ENCODE data around the gene PRKAG1. TPM values are rescaled to one million over a fixed set of nuclear protein-coding genes. Genes with fewer than 3 reads are reported as not detected.

Gene PRKAG1
- total and polyA plus RNA-seq, 7 experiments from 2014 or later = 34.0 to 74.4 (median 49.6) TPM

DNA sequence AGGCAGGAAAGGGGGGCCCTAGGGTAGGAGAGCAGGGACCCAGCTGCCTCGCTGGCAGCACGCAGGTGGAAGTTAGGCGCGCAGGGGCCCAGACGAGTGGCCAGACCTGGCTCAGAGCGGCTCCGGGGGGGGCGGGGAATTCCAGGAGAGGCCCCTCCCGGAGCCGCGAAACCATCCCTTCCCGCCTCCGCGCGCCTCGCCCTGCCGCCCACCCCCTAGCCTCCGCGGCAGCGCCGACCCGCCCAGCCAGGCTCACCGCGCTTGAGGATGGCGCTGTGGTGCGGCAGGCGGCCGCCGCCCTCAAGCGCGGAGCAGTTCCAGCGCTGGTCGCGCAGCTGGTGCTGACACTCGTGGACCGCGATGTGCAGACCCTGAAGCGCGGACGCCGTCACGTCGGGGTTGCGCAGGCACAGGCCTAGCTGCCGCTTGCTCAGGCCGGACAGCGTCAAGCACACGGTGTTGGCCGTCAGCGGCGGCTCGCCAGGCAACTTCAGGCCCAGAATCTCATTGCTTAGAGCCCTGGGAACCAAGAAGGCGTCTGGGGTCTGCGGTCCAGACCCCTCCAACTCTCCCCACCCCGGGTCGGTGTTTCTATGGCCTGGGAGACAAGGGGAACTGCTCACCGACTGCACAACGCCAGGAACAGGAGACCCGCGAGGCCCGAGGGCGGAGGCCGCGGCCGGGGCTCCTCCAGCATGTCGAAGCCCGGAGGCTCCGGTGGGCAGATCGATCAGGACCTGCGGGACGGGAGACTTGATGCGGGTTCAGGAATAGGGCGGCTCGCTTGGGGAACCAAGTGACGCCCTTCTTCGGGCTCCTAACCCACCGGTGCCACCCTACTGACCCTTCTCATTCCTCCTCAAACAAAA lies 48.5 kb downstream of the PRKAG1 start:
- no peaks in the 10 kb centered on the region for H3K9me3 ChIP-seq (ENCODE audit: control insufficient read depth in 2 of 3, low read length in 3 of 3)
- Mint-ChIP-seq H3K4me1 (peaks cover 15 to 33% (median 24%) of the 10 kb centered on the region in 7 donors), H3K36me3 (no peaks in the 10 kb centered on the region), H3K27ac (peak overlapping the region in 1 of 9 donors; percentile 24), H3K27me3 (peaks cover 35 to 80% (median 38%) of the 10 kb centered on the region in 5 donors), H3K4me3 (peak overlapping the region; percentile 29 to 89 (median 71)), H3K9me3 (peaks cover 0 to 2% (median 0%) of the 10 kb centered on the region in 11 donors)
- POLR2A ChIA-PET = interaction anchor here (1.0 to 2.8 kb wide), 2 partner anchors 8 to 12 kb away, joined by 3 to 8 read pairs; partner anchors contain the start of genes ARF3 and WNT1
- peaks cover 20 to 38% of the 10 kb centered on the region in 2 donors for H3K4me1 ChIP-seq (ENCODE audit: control insufficient read depth in 2 of 2, insufficient read depth in 2 of 2, low read length in 2 of 2)
- DNase-seq = peak in 6 of 9 donors; percentile 26 to 57 (median 38)
- peaks cover 6 to 31% of the 10 kb centered on the region in 2 donors for H3K27me3 ChIP-seq (ENCODE audit: control insufficient read depth in 2 of 2, insufficient read depth in 2 of 2, low read length in 2 of 2)
- ATAC-seq = peak; percentile 76
- H3K4me3 ChIP-seq (ENCODE audit: low read length) = peak overlapping the region; percentile 40
- no peak overlapping the region for H3K27ac ChIP-seq (ENCODE audit: low read depth, low read length)
- intact Hi-C loops (cut with micrococcal nuclease) = loop anchor here in 1 of 2 donors (1.0 to 2.0 kb wide), 2 partner anchors 10 to 13 kb away; partner anchors contain the start of gene ARF3
- CTCF ChIA-PET = interaction anchor here (1.0 to 1.4 kb wide), 4 partner anchors 9 to 36 kb away, joined by 3 to 6 read pairs (median 4); no protein-coding TSS in a partner anchor
- H3K36me3 ChIP-seq (ENCODE audit: control insufficient read depth in 2 of 3, insufficient read depth in 3 of 3, low read length in 3 of 3) = no peaks in the 10 kb centered on the region

- Mint-ChIP-seq H3K4me1 (peaks cover 15 to 33% (median 24%) of the 10 kb centered on the region in 7 donors), H3K4me3 (peak overlapping the region in 6 of 10 donors; percentile 33 to 89 (median 60)), H3K27ac (peak overlapping the region in 1 of 9 donors; percentile 10)
These were observed 49.3 kb downstream of the PRKAG1 start for GRCh38 chr12:48969160-48969771.

DNA sequence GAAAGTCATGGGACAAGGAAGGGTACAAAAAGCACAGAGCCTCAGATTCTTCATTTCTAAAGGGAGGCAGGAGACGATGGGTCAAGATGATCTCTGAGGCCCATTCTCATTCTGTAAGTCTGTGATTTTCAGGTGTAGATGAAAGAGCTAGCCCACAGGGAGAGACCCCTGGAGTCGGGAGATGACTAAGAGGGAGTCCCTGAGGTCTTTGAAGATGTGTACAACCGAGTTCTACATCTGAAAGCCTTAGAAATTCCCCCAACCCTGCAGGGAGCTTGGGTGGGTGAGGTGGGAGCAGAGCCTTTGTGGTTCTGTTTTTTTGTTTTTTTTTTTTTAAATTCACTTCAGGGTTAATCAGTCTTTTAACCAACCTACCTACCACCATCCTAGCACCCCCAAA lies 50.1 kb downstream of the PRKAG1 start:
- H3K27ac Mint-ChIP-seq = no peak overlapping the region
- ChIA-PET CTCF (interaction anchor here (1.0 to 1.9 kb wide), 4 partner anchors 11 to 35 kb away, joined by 4 to 7 read pairs (median 5); partner anchors contain the start of gene ARF3), POLR2A (interaction anchor here (0.7 to 2.8 kb wide), 5 partner anchors 10 to 26 kb away, joined by 3 to 8 read pairs (median 4); partner anchors contain the start of gene ARF3)
- no peak overlapping the region for H3K4me3 ChIP-seq (ENCODE audit: low read length)
- H3K9me3 Mint-ChIP-seq = peaks cover 0 to under 1% (median 0%) of the 10 kb centered on the region in 11 donors
- H3K4me3 Mint-ChIP-seq = peak overlapping the region in 2 of 10 donors; percentile 42 to 89
- peaks cover 20 to 38% of the 10 kb centered on the region in 2 donors for H3K4me1 ChIP-seq (ENCODE audit: control insufficient read depth in 2 of 2, insufficient read depth in 2 of 2, low read length in 2 of 2)
- H3K27me3 Mint-ChIP-seq = peaks cover 24 to 73% (median 30%) of the 10 kb centered on the region in 5 donors
- DNase-seq (no peak), ATAC-seq (no peak)
- peaks cover 15 to 33% (median 21%) of the 10 kb centered on the region in 7 donors for H3K4me1 Mint-ChIP-seq
- no peak overlapping the region for H3K27ac ChIP-seq (ENCODE audit: low read depth, low read length)
- H3K36me3 Mint-ChIP-seq = no peaks in the 10 kb centered on the region
- intact Hi-C loops (cut with micrococcal nuclease) = no loop called here
- peaks cover 6 to 28% of the 10 kb centered on the region in 2 donors for H3K27me3 ChIP-seq (ENCODE audit: control insufficient read depth in 2 of 2, insufficient read depth in 2 of 2, low read length in 2 of 2)
- H3K36me3 ChIP-seq (ENCODE audit: control insufficient read depth in 2 of 3, insufficient read depth in 3 of 3, low read length in 3 of 3) = no peaks in the 10 kb centered on the region
- no peaks in the 10 kb centered on the region for H3K9me3 ChIP-seq (ENCODE audit: control insufficient read depth in 2 of 3, low read length in 3 of 3)

More at GRCh38 chr12:48969160-48969771, 49.3 kb downstream of the PRKAG1 start:
- no peak for DNase-seq
- peaks cover 0 to 2% (median 0%) of the 10 kb centered on the region in 11 donors for H3K9me3 Mint-ChIP-seq
- no peaks in the 10 kb centered on the region for H3K36me3 Mint-ChIP-seq
- H3K27me3 Mint-ChIP-seq = peaks cover 30 to 80% (median 33%) of the 10 kb centered on the region in 5 donors
- ChIA-PET POLR2A (interaction anchor here (0.5 to 2.8 kb wide), 5 partner anchors 9 to 817 kb away, joined by 3 to 8 read pairs (median 5); partner anchors contain the start of genes ARF3 and WNT1), CTCF (interaction anchor here (1.1 to 1.9 kb wide), 3 partner anchors 11 to 35 kb away, joined by 4 to 6 read pairs (median 4); partner anchors contain the start of gene ARF3)
- H3K27me3 ChIP-seq (ENCODE audit: control insufficient read depth in 2 of 2, insufficient read depth in 2 of 2, low read length in 2 of 2) = peaks cover 6 to 31% of the 10 kb centered on the region in 2 donors
- no peaks in the 10 kb centered on the region for H3K36me3 ChIP-seq (ENCODE audit: control insufficient read depth in 2 of 3, insufficient read depth in 3 of 3, low read length in 3 of 3)
- H3K4me3 ChIP-seq (ENCODE audit: low read length) = peak overlapping the region; percentile 13
- H3K9me3 ChIP-seq (ENCODE audit: control insufficient read depth in 2 of 3, low read length in 3 of 3) = no peaks in the 10 kb centered on the region
- H3K27ac ChIP-seq (ENCODE audit: low read depth, low read length) = no peak overlapping the region
- intact Hi-C loops (cut with micrococcal nuclease) = no loop called here
- H3K4me1 ChIP-seq (ENCODE audit: control insufficient read depth in 2 of 2, insufficient read depth in 2 of 2, low read length in 2 of 2) = peaks cover 20 to 38% of the 10 kb centered on the region in 2 donors
- ATAC-seq = no peak

DNA sequence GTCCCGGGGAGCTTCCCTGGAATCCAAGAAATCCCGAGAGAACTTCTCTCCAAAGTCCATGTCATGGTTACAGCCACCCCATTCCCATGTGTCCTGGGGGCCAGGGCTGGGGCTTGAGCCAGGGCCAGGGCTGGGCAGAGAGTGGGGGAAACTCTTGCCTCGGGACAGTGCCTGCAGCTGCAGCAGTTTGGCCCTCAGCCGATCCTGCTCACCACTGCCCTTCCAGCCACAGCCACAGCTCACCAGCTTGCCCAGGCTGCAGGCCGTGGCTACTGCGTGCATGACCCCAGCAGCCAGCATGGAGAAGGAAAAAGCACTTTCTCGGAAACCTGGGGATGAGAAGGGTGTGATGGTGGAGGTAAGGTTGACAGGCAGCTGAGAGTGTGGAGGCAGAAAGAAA lies 50.6 kb downstream of the PRKAG1 start:
- H3K36me3 ChIP-seq (ENCODE audit: control insufficient read depth in 2 of 3, insufficient read depth in 3 of 3, low read length in 3 of 3) = no peaks in the 10 kb centered on the region
- CTCF ChIA-PET = interaction anchor here (1.0 to 1.9 kb wide), 2 partner anchors 10 to 20 kb away, joined by 6 to 7 read pairs; partner anchors contain the start of gene ARF3
- POLR2A ChIA-PET = interaction anchor here (0.7 to 1.4 kb wide), 4 partner anchors 10 to 26 kb away, joined by 3 to 5 read pairs (median 4); no protein-coding TSS in a partner anchor
- H3K4me1 Mint-ChIP-seq = peaks cover 15 to 33% (median 21%) of the 10 kb centered on the region in 7 donors
- no peak overlapping the region for H3K4me3 ChIP-seq (ENCODE audit: low read length)
- peaks cover 20 to 38% of the 10 kb centered on the region in 2 donors for H3K4me1 ChIP-seq (ENCODE audit: control insufficient read depth in 2 of 2, insufficient read depth in 2 of 2, low read length in 2 of 2)
- no peak for DNase-seq
- peaks cover 6 to 24% of the 10 kb centered on the region in 2 donors for H3K27me3 ChIP-seq (ENCODE audit: control insufficient read depth in 2 of 2, insufficient read depth in 2 of 2, low read length in 2 of 2)
- H3K27ac Mint-ChIP-seq = no peak overlapping the region
- H3K9me3 ChIP-seq (ENCODE audit: control insufficient read depth in 2 of 3, low read length in 3 of 3) = no peaks in the 10 kb centered on the region
- intact Hi-C loops (cut with micrococcal nuclease) = no loop called here
- peaks cover 22 to 68% (median 26%) of the 10 kb centered on the region in 5 donors for H3K27me3 Mint-ChIP-seq
- H3K4me3 Mint-ChIP-seq = no peak overlapping the region
- no peaks in the 10 kb centered on the region for H3K9me3 Mint-ChIP-seq
- no peak overlapping the region for H3K27ac ChIP-seq (ENCODE audit: low read depth, low read length)
- no peaks in the 10 kb centered on the region for H3K36me3 Mint-ChIP-seq
- ATAC-seq = no peak

GRCh38 chr12:48966177-48966895 lies 52.2 kb downstream of the PRKAG1 start:
- Mint-ChIP-seq H3K36me3 (no peaks in the 10 kb centered on the region), H3K4me3 (no peak overlapping the region), H3K9me3 (no peaks in the 10 kb centered on the region), H3K27ac (no peak overlapping the region), H3K27me3 (peaks cover 9 to 62% (median 11%) of the 10 kb centered on the region in 5 donors), H3K4me1 (peaks cover 8 to 24% (median 12%) of the 10 kb centered on the region in 7 donors)
- ATAC-seq = no peak
- no peaks in the 10 kb centered on the region for H3K36me3 ChIP-seq (ENCODE audit: control insufficient read depth in 2 of 3, insufficient read depth in 3 of 3, low read length in 3 of 3)
- intact Hi-C loops (cut with micrococcal nuclease) = no loop called here
- no peak overlapping the region for H3K4me3 ChIP-seq (ENCODE audit: low read length)
- H3K9me3 ChIP-seq (ENCODE audit: control insufficient read depth in 2 of 3, low read length in 3 of 3) = no peaks in the 10 kb centered on the region
- H3K27me3 ChIP-seq (ENCODE audit: control insufficient read depth in 2 of 2, insufficient read depth in 2 of 2, low read length in 2 of 2) = peaks cover 0 to 11% of the 10 kb centered on the region in 2 donors
- DNase-seq = no peak
- CTCF ChIA-PET = interaction anchor here (0.8 to 1.2 kb wide), 2 partner anchors 22 to 30 kb away, joined by 3 read pairs; no protein-coding TSS in a partner anchor
- POLR2A ChIA-PET = interaction anchor here (0.6 kb wide), 1 partner anchor 98 kb away, joined by 3 read pairs; no protein-coding TSS in a partner anchor
- no peak overlapping the region for H3K27ac ChIP-seq (ENCODE audit: low read depth, low read length)
- peaks cover 14 to 26% of the 10 kb centered on the region in 2 donors for H3K4me1 ChIP-seq (ENCODE audit: control insufficient read depth in 2 of 2, insufficient read depth in 2 of 2, low read length in 2 of 2)
